Neural cell (in vitro differentiated cells): ENCODE data around the gene HIPK2. TPM values are rescaled to one million over a fixed set of nuclear protein-coding genes. Genes with fewer than 3 reads are reported as not detected.

Experiments used
- H2AFZ ChIP-seq: fragments of 200-600, 300-800 bp; sonication (generic), shearing (Covaris generic); 2 replicates; pipeline ENCODE4 v1.6.0; 2014; ENCODE audit warnings: low read depth, mild to moderate bottlenecking, antibody characterized with exemption, low read length, moderate library complexity
- H3F3A ChIP-seq: fragments of 200-600 bp; shearing (Covaris generic); 2 replicates; pipeline ENCODE4 v1.6.1; 2016; ENCODE audit warnings: mild to moderate bottlenecking, moderate library complexity, mixed read lengths, antibody characterized with exemption, low read length; ENCODE audit not compliant: insufficient read depth, poor library complexity, severe bottlenecking
- H3K27ac ChIP-seq: fragments of 200-600, 300-800 bp; sonication (generic), shearing (Covaris generic); 2 replicates; pipeline ENCODE4 v1.5.1; 2014; ENCODE audit warnings: mild to moderate bottlenecking, low read length, moderate library complexity
- H3K27me3 ChIP-seq: fragments of 300-800, 200-600 bp; sonication (generic), shearing (Covaris generic); 2 replicates; pipeline ENCODE4 v1.6.0; 2014; ENCODE audit warnings: mild to moderate bottlenecking, low read depth, low read length, moderate library complexity; ENCODE audit not compliant: insufficient read depth
- H3K36me3 ChIP-seq: fragments of 300-800, 200-600 bp; sonication (generic), shearing (Covaris generic); 2 replicates; pipeline ENCODE4 v1.5.1; 2014; ENCODE audit warnings: mild to moderate bottlenecking, antibody characterized with exemption, low read length, moderate library complexity; ENCODE audit not compliant: insufficient read depth
- H3K4me2 ChIP-seq: fragments of 300-800, 200-600 bp; sonication (generic), shearing (Covaris generic); 2 replicates; pipeline ENCODE4 v1.6.0; 2014; ENCODE audit warnings: mild to moderate bottlenecking, low read length
- H3K4me3 ChIP-seq: fragments of 300-800, 200-600 bp; sonication (generic), shearing (Covaris generic); 2 replicates; pipeline ENCODE4 v1.5.1; 2014; ENCODE audit warnings: mild to moderate bottlenecking, low read length, moderate library complexity
- H3K79me2 ChIP-seq: fragments of 200-600 bp; shearing (Covaris generic); replicated peaks from 2 replicates; pipeline ENCODE4 v1.6.0; 2014; ENCODE audit warnings: mild to moderate bottlenecking, low read length, moderate library complexity; ENCODE audit not compliant: insufficient read depth
- H3K9ac ChIP-seq: fragments of 300-800, 200-600 bp; sonication (generic), shearing (Covaris generic); 2 replicates; pipeline ENCODE4 v1.6.1; 2016; ENCODE audit warnings: mild to moderate bottlenecking, low read length, mixed read lengths
- H3K9me2 ChIP-seq: fragments of 200-600 bp; shearing (Covaris generic); 2 replicates; pipeline ENCODE4 v1.6.1; 2016; ENCODE audit warnings: mild to moderate bottlenecking, low read length, mixed read lengths; ENCODE audit not compliant: insufficient read depth
- H3K9me3 ChIP-seq: fragments of 200-600, 300-800 bp; sonication (generic), shearing (Covaris generic); 2 replicates; pipeline ENCODE4 v1.6.1; 2016; ENCODE audit warnings: mild to moderate bottlenecking, mixed run types, low read length, moderate library complexity, mixed read lengths
- H4K20me1 ChIP-seq: fragments of 200-600 bp; shearing (Covaris generic); 2 replicates; pipeline ENCODE4 v1.6.1; 2016; ENCODE audit warnings: mild to moderate bottlenecking, mixed run types; ENCODE audit not compliant: insufficient read depth
- EP300 ChIP-seq: fragments of 450-650 bp; conservative IDR thresholded peaks from 2 replicates; pipeline ENCODE4 v1.6.1; 2014; ENCODE audit warnings: antibody characterized with exemption, mild to moderate bottlenecking, moderate library complexity; ENCODE audit not compliant: poor library complexity, severe bottlenecking
- EZH2 ChIP-seq: fragments of 200-600, 300-800 bp; shearing (Covaris generic), sonication (generic); IDR thresholded peaks from 2 replicates; pipeline ENCODE4 v1.6.1; 2014; ENCODE audit warnings: antibody characterized with exemption, low read length, borderline replicate concordance, mild to moderate bottlenecking; ENCODE audit not compliant: insufficient read depth, poor library complexity, severe bottlenecking
- MXI1 ChIP-seq: fragments of 450-650 bp; conservative IDR thresholded peaks from 2 replicates; pipeline ENCODE4 v1.6.1; 2014; ENCODE audit warnings: antibody characterized with exemption, mild to moderate bottlenecking; ENCODE audit not compliant: poor library complexity, severe bottlenecking
- POLR2AphosphoS5 ChIP-seq: IDR thresholded peaks from 2 replicates; pipeline ENCODE4 v1.6.1; 2012
- RAD21 ChIP-seq: fragments of 450-650 bp; conservative IDR thresholded peaks from 2 replicates; pipeline ENCODE4 v1.6.1; 2014; ENCODE audit warnings: antibody characterized with exemption, mild to moderate bottlenecking, moderate library complexity
- SMC3 ChIP-seq: fragments of 450-650 bp; conservative IDR thresholded peaks from 2 replicates; pipeline ENCODE4 v1.6.1; 2014; ENCODE audit warnings: antibody characterized with exemption, mild to moderate bottlenecking, moderate library complexity; ENCODE audit not compliant: poor library complexity
- TAF1 ChIP-seq: IDR thresholded peaks from 2 replicates; pipeline ENCODE4 v1.6.1; 2012; ENCODE audit warnings: low read depth
- polyA plus RNA-seq: library from polyadenylated mRNA; depleted of rRNA; stranded (reverse); fragments of >200 nt; gene quantifications from 2 replicates; pipeline ENCODE4 v1.2.3, GENCODE V29; 2014
- TF ChIP-seq, protein P1 (sequence below): fragments of 450-650 bp; IDR thresholded peaks from 2 replicates; pipeline ENCODE4 v1.5.1; 2014; ENCODE audit warnings: antibody characterized with exemption, mild to moderate bottlenecking, moderate library complexity; ENCODE audit not compliant: poor library complexity, severe bottlenecking
- TF ChIP-seq, protein P2 (sequence below): IDR thresholded peaks from 2 replicates; pipeline ENCODE4 v1.6.1; 2012; ENCODE audit warnings: borderline replicate concordance

Gene HIPK2
- polyA plus RNA-seq, 1 donor from 2014 or later: 8.5 TPM

DNA sequence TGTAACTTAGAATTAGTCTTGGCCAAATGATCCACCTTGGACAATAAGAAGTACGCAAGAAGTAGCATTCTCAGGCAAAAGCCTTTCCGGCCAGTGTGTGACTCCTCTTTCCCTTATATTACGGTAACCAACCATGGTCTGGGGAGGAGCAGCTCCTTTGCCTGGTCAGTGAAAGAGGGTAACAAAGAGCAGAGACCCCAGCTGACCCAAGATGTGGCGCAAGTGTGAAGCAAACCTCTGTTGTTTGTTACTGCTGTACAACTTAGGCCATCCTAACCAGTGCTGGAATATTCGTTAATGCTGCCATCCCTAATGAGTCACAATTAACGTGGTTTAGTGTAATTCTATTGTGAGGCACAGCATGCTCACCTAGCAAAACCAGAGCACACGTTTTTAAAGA, 44.0 kb downstream of the HIPK2 start:
- H3K79me2 ChIP-seq: peaks cover 39% of the 10 kb centered on the region
- no peak overlapping the region for H3K9ac ChIP-seq
- no peak overlapping the region for H2AFZ ChIP-seq

DNA sequence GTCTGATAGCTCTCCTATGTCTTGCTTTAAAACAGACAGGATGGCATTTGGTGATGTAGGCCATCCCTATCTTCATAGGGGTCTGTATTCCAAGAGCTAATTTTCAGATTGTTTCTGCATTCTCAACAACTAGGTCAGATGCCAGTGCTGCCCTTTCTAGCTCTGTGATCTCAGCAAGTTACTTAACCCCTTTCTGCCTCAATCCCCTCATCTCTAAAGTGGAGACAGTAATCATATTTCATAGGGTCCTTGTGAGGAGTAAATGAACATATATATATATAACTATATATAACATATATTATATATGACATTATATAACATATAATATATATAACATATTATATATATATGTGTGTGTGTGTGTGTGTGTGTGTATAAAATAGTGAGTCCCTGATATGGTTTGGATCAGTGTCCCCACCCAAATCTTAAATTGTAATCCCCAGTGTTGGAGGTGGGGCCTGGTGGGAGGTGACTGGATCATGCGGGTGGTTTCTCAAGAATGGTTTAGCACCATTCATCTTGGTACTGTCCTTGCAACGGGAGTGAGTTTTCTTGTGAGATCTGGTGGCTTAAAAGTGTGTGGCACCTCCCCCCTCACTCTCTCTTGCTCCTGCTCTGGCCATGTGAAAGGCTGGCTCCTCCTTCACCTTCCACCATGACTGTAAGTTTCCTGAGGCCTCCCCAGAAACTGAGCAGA, 45.2 kb downstream of the HIPK2 start:
- Histone ChIP-seq H2AFZ (no peak overlapping the region), H3K9me2 (no peaks in the 10 kb centered on the region), H3K27me3 (no peaks in the 10 kb centered on the region), H3K27ac (no peak overlapping the region), H4K20me1 (no peaks in the 10 kb centered on the region), H3K79me2 (peaks cover 36% of the 10 kb centered on the region), H3F3A (no peaks in the 10 kb centered on the region), H3K36me3 (no peaks in the 10 kb centered on the region), H3K4me3 (no peak overlapping the region), H3K9ac (no peak overlapping the region), H3K4me2 (no peak overlapping the region), H3K9me3 (no peaks in the 10 kb centered on the region)
- TF ChIP-seq POLR2AphosphoS5 (no peak), TAF1 (no peak)

More for the DNA sequence above, 44.0 kb downstream of the HIPK2 start:
- Histone ChIP-seq H3K4me2 (no peak overlapping the region), H3K27me3 (no peaks in the 10 kb centered on the region), H3K9me3 (no peaks in the 10 kb centered on the region), H3K9me2 (no peaks in the 10 kb centered on the region), H4K20me1 (no peaks in the 10 kb centered on the region), H3K36me3 (no peaks in the 10 kb centered on the region), H3K27ac (no peak overlapping the region), H3K4me3 (no peak overlapping the region), H3F3A (no peaks in the 10 kb centered on the region)
- TF ChIP-seq POLR2AphosphoS5 (no peak), EP300 (no peak), EZH2 (no peak)

DNA sequence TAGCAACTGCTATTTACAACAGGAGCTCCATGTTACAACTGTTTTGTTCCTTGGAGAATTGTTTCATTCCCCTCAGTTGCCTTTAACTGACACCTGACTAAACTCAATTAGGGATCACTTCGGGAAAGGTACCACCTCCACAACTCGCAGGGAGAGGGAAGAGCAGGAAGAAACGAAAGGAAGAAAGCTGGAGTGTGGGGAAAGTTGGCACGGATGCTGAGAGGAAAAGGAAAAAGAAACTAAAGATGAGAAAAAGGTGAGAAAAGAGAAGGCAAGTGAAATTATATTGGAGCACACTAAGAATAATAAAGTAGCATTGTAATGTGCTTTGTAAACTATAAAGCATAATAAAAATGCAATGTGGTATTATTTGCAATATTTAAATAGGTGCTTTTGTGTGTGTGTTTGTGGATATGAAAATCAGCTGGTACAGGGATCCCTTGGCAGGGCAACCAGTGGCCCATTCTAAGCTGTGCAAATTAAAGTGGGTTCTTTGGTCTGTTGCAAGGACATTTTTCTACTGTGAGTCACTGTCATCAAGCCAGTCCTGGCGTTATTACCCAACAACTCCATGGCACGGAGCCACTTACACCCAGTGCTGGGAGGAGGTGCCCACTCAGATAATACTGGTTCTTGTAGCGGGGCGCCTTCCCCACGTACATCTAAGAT, 45.9 kb downstream of the HIPK2 start:
- Histone ChIP-seq H3K9me2 (no peaks in the 10 kb centered on the region), H3K4me3 (no peak overlapping the region), H3F3A (no peaks in the 10 kb centered on the region), H3K9me3 (no peaks in the 10 kb centered on the region), H3K27ac (no peak overlapping the region), H3K79me2 (peaks cover 39% of the 10 kb centered on the region), H3K4me2 (no peak overlapping the region), H2AFZ (no peak overlapping the region), H3K9ac (no peak overlapping the region), H3K36me3 (no peaks in the 10 kb centered on the region), H3K27me3 (no peaks in the 10 kb centered on the region), H4K20me1 (no peaks in the 10 kb centered on the region)
- TF ChIP-seq MXI1 (no peak), SMC3 (no peak), EZH2 (no peak), TAF1 (no peak), POLR2AphosphoS5 (no peak), EP300 (no peak), RAD21 (no peak)
- TF ChIP-seq, protein P1, sequence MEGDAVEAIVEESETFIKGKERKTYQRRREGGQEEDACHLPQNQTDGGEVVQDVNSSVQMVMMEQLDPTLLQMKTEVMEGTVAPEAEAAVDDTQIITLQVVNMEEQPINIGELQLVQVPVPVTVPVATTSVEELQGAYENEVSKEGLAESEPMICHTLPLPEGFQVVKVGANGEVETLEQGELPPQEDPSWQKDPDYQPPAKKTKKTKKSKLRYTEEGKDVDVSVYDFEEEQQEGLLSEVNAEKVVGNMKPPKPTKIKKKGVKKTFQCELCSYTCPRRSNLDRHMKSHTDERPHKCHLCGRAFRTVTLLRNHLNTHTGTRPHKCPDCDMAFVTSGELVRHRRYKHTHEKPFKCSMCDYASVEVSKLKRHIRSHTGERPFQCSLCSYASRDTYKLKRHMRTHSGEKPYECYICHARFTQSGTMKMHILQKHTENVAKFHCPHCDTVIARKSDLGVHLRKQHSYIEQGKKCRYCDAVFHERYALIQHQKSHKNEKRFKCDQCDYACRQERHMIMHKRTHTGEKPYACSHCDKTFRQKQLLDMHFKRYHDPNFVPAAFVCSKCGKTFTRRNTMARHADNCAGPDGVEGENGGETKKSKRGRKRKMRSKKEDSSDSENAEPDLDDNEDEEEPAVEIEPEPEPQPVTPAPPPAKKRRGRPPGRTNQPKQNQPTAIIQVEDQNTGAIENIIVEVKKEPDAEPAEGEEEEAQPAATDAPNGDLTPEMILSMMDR: no peak
- TF ChIP-seq, protein P2, sequence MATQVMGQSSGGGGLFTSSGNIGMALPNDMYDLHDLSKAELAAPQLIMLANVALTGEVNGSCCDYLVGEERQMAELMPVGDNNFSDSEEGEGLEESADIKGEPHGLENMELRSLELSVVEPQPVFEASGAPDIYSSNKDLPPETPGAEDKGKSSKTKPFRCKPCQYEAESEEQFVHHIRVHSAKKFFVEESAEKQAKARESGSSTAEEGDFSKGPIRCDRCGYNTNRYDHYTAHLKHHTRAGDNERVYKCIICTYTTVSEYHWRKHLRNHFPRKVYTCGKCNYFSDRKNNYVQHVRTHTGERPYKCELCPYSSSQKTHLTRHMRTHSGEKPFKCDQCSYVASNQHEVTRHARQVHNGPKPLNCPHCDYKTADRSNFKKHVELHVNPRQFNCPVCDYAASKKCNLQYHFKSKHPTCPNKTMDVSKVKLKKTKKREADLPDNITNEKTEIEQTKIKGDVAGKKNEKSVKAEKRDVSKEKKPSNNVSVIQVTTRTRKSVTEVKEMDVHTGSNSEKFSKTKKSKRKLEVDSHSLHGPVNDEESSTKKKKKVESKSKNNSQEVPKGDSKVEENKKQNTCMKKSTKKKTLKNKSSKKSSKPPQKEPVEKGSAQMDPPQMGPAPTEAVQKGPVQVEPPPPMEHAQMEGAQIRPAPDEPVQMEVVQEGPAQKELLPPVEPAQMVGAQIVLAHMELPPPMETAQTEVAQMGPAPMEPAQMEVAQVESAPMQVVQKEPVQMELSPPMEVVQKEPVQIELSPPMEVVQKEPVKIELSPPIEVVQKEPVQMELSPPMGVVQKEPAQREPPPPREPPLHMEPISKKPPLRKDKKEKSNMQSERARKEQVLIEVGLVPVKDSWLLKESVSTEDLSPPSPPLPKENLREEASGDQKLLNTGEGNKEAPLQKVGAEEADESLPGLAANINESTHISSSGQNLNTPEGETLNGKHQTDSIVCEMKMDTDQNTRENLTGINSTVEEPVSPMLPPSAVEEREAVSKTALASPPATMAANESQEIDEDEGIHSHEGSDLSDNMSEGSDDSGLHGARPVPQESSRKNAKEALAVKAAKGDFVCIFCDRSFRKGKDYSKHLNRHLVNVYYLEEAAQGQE: no peak
